Stimulated activated CD4-positive, alpha-beta T cell treated with anti-CD3 and anti-CD28 coated beads, Interleukin-12 subunit alpha, Interleukin-12 subunit beta, amount 100 ng/mL, for 24 hours (primary cell): ENCODE measurements around the gene CXCR5.

ENCODE experiments used
- DNase-seq, 2 experiments: peaks; one replicate each; pipeline ENCODE4 v3.0.0-alpha.2; 2020; ENCODE audit warnings: low read depth in 2 of 2

CXCR5 gene

GRCh38 chr11:118876286-118876685 is 7.4 kb upstream of the CXCR5 start:
- no peak for DNase-seq

- DNase-seq, result no peak
These were observed 6.1 kb upstream of the CXCR5 start for GRCh38 chr11:118877487-118878162.

DNA sequence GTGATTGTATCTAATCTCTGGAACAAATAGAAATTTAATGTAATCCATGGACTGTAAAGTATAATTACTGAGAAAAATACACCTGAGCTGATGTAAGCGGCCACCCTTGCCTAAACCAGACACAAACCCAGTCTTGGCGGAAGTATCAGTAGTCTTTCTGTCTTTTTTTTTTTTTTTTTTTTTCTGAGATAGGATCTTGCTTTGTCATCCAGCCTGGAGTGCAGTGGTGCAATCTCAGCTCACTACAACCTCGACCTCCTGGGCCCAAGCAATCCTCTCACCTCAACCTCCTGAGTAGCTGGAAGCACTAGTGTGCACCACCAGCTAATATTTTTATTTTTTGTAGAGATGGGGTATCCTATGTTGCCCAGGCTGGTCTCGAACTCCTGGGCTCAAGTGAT is 5.5 kb upstream of the CXCR5 start:
- no peak for DNase-seq

DNA sequence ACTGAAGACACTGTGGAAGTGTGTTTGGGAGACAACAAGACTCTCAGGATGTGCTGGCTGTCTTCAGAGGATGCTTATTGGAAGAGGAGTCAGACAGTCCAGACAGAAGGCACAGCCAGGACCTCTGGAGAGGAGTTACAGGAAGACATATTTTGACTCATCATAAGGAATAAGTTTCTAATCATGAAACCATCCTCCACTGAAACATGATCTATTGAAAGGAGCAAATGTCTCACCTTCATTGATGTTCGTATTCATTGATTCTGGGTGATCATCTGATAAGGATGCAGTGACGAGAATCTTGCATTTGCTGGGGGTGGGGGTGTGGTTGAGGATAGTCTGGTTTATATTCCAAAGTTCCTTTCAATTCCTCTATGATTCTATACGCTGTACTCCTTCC is 2.5 kb upstream of the CXCR5 start:
- DNase-seq, result no peak

GRCh38 chr11:118882491-118882890 is 1.2 kb upstream of the CXCR5 start:
- DNase-seq, result no peak

DNA sequence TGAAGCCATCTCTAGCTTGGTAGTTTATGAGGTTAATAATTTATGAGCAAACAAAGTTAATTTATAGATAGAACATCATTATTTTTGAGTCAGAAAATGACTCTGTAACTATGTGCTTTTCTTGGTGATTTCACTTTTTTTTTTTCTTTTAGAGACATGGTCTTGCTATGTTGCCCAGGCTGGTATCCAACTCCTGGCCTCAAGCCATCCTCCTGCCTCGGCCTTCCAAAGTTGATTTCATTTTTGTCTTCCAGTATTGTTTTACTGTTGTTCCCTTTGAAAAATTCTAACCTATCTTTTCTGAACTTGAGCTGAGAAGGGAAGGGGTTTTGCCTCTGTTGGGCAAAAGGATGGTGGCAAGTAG is 706 bp upstream of the CXCR5 start:
- no peak for DNase-seq

DNA sequence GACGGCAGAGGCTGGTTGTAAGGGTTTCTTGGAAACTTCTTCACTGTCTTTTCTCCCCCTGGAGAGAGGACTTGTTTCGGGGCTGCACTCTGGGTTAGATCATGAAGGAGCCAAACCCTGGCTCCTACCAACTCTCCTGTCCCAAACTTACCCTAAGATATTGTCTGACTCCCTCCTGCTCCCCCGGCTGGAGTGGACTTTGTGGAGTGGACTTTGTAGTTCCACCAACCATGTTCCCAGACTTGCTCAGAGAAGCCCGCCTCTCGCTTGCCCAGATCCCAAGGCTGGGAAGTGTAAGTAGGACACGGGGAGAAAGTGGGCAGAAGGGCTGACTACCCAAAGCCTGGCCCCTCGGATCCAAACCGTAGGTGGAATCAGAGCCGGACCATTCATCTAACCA is 1.2 kb downstream of the CXCR5 start:
- DNase-seq, result no peak

DNA sequence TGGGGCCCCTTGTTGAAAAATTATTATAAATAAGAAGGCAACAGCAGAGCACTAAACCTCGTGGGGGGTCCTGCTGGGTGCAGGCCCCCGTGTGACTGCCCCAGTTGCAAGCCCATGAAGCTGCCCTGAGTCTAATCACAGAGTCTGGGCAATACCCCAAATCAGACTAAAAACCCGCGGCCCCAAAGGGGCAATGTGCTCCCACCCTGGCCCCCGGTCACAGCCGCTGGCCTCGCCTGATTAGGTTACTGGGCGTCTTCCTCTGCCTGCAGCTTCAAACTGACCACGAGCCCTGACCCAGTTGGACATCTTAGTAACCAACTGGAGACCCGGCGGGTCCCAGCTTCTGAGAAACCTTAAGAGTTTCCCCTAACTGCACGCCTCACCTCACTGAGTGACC is 1.6 kb downstream of the CXCR5 start:
- no peak for DNase-seq

DNA sequence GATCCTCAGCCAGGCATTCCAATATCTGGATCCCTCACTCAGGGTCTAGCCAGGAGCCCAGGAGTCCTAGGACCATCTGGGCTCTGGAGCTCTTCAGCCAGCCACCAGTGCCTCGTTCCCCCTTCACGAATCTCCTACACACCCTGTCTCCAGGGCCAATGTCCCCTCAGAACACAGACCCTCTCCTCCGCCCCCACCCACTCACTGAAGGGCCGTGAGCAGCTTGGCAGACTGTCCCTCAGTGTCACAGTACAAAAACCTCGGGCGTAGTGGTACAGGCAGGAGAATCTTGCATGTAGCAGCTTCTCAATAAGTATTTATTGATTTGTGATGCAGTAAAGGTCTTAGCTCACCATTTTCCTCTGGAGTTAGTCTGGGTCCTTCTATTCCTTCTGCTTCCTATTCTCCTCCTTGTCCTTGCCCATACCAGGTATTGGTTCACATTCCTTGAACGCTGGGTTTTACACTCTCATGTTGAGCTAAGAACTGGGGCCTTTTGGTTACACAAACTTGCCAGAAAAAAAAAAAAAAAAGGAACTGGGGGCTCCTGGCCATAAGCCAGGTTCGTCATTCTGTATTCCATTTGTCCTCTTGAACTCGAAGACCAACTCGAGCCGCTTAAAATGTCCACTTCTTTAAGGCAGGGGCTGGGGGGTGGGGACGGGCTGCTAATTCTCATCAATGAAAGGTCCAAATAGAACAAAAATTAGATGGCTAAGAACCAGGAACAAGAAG is 2.3 kb downstream of the CXCR5 start:
- DNase-seq, result no peak

- no peak for DNase-seq
These were observed 3.0 kb downstream of the CXCR5 start for GRCh38 chr11:118886681-118887111.

DNA sequence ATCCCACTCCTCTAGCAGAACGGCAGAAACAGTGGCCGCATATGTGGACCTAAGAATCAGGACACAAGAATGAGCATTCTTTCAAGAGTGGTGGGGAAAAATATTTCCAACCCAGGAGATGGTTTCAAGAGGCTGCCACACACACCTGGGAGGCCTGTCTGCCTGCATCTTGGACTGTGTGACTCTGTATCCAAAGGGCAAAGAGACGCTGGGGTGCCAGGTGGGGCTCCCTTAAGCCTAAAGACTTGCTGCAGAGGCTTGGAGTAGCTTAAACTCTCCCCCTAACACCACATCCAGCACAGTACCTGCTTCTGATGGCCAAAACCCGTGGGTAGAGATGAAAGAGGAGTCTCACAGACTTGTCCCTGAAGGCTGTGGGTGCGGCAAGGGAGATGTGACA is 3.5 kb downstream of the CXCR5 start:
- DNase-seq, result no peak

DNA sequence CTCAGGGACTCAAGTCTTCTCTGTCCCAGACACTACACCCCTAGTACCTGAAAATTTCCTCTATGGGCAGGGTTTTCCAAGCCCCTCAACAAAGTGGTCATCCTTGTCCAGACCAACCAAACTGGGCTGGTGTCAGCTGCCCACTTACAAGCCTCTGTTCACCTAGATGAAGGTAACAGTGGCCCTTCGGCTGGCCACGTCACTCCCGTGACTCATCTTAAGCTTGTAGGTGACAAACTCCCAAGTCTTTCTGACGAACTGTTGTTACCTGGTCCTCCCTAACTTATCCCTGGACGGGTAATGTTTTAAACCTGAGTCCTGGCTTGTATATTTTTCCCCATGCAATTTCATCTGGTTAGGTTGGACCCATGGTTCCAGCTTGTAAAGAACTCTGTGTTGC is 4.7 kb downstream of the CXCR5 start:
- no peak for DNase-seq

GRCh38 chr11:118889797-118890196 is 6.1 kb downstream of the CXCR5 start:
- DNase-seq, result no peak

DNA sequence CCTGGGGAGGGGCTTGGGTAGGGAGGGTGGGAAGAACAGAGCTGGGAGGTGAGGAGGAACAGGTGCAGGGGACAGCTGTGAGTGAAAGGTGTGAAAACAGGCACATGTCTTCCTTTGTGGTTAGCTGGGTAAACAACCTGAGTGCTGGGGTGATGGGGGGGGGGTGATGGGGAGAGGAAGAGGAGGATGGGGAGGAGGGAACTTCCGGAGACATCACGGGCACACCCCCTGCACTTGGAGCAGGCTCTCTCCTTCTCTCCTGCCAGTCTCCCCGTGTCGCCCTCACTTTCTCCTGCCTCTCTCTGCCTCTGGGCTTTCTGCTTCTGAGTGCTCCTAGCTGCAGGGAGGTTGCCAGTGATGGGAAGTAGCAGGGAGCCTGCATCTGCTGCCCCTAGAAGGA is 8.8 kb downstream of the CXCR5 start:
- no peak for DNase-seq

DNA sequence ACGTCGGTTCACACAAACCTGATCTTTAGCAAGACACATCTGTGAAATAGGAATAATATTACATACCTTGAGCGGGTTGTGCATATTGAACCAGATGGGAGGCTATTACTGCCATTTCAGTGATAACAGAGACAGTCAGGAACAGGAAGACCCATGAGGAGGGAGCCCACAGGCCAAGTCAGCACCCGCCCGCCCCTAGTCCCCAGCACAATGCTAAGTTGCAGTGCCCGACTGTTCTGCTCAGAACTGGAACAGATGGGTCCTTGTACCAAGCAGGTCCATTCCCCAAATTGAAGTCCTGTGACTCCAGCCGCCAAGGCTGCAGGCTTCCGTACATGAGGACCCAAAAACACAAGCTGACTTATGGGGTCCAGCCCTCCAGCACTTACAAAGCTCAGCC is 9.3 kb downstream of the CXCR5 start:
- DNase-seq, result no peak

DNA sequence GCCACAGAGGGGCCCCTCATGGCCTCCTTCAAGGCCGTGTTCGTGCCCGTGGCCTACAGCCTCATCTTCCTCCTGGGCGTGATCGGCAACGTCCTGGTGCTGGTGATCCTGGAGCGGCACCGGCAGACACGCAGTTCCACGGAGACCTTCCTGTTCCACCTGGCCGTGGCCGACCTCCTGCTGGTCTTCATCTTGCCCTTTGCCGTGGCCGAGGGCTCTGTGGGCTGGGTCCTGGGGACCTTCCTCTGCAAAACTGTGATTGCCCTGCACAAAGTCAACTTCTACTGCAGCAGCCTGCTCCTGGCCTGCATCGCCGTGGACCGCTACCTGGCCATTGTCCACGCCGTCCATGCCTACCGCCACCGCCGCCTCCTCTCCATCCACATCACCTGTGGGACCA is 10.0 kb downstream of the CXCR5 start:
- no peak for DNase-seq

DNA sequence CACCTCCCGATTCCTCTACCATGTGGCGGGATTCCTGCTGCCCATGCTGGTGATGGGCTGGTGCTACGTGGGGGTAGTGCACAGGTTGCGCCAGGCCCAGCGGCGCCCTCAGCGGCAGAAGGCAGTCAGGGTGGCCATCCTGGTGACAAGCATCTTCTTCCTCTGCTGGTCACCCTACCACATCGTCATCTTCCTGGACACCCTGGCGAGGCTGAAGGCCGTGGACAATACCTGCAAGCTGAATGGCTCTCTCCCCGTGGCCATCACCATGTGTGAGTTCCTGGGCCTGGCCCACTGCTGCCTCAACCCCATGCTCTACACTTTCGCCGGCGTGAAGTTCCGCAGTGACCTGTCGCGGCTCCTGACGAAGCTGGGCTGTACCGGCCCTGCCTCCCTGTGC is 10.5 kb downstream of the CXCR5 start:
- no peak for DNase-seq

DNA sequence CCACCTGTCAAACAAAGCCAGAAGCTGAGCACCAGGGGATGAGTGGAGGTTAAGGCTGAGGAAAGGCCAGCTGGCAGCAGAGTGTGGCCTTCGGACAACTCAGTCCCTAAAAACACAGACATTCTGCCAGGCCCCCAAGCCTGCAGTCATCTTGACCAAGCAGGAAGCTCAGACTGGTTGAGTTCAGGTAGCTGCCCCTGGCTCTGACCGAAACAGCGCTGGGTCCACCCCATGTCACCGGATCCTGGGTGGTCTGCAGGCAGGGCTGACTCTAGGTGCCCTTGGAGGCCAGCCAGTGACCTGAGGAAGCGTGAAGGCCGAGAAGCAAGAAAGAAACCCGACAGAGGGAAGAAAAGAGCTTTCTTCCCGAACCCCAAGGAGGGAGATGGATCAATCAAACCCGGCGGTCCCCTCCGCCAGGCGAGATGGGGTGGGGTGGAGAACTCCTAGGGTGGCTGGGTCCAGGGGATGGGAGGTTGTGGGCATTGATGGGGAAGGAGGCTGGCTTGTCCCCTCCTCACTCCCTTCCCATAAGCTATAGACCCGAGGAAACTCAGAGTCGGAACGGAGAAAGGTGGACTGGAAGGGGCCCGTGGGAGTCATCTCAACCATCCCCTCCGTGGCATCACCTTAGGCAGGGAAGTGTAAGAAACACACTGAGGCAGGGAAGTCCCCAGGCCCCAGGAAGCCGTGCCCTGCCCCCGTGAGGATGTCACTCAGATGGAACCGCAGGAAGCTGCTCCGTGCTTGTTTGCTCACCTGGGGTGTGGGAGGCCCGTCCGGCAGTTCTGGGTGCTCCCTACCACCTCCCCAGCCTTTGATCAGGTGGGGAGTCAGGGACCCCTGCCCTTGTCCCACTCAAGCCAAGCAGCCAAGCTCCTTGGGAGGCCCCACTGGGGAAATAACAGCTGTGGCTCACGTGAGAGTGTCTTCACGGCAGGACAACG is 11.7 kb downstream of the CXCR5 start:
- no peak for DNase-seq

GRCh38 chr11:118896472-118896913 is 12.8 kb downstream of the CXCR5 start:
- DNase-seq, result no peak

GRCh38 chr11:118896921-118897591 is 13.4 kb downstream of the CXCR5 start:
- DNase-seq, result no peak

- DNase-seq, result no peak
These were observed 14.1 kb downstream of the CXCR5 start for GRCh38 chr11:118897721-118898310.
